Motor neuron (in vitro differentiated cells): Measurements from ENCODE around the gene CNNM4. TPM values are rescaled to one million over a fixed set of nuclear protein-coding genes. Genes with fewer than 3 reads are reported as not detected.

ENCODE experiments used
- ATAC-seq, 8 experiments: fragments of 200-7000 bp; cut with Tn5 transposase; replicated peaks in 6 of 8; 2 replicates each; pipeline ENCODE4 v1.8.0; 2021; ENCODE audit warnings: mild to moderate bottlenecking in 8 of 8, moderate library complexity in 8 of 8
- H3K27ac ChIP-seq, 2 donors: fragments of 250-450 bp; sonication (Bioruptor Pico); 2 replicates each; pipeline ENCODE4 v1.9.0; 2021; ENCODE audit warnings: antibody characterized with exemption in 2 of 2, mild to moderate bottlenecking in 2 of 2, moderate library complexity in 1 of 2
- H3K4me1 ChIP-seq, 2 donors: fragments of 250-450 bp; sonication (Bioruptor Pico); replicated peaks in 1 of 2; 2 replicates each; pipeline ENCODE4 v1.6.1; 2021; ENCODE audit warnings: antibody characterized with exemption in 2 of 2, mild to moderate bottlenecking in 2 of 2, moderate library complexity in 1 of 2
- H3K4me3 ChIP-seq, 5 donors: fragments of 250-450 bp; sonication (Bioruptor Pico); 2 replicates each; pipeline ENCODE4 v1.9.0; 2021; ENCODE audit warnings: antibody characterized with exemption in 5 of 5, mild to moderate bottlenecking in 5 of 5, moderate library complexity in 4 of 5
- WGBS, 10 experiments: fragments of 450-650 bp; shearing (Covaris generic); methylation state at CpG; one replicate each; pipeline ENCODE4 v1.0.0; 2022; 5-methylcytosine and 5-hydroxymethylcytosine counted together
- in situ Hi-C, 9 experiments: fragments of 400-800 bp; cut with MboI; loops; one replicate each; pipeline ENCODE4 v1.15.0; 2021; ENCODE audit warnings: low sequenced_read_pairs in 9 of 9, low pct_unique_long_range_greater_than_20kb in 2 of 9; ENCODE audit not compliant: unreplicated experiment in 9 of 9
- total RNA-seq, 8 experiments: library from RNA; unstranded; fragments of 300-600 nt; gene quantifications; 2 replicates each; pipeline versions ENCODE4 v1.2.3 to v1.2.4, GENCODE V29; 2022

Gene CNNM4
- total RNA-seq, 8 experiments from 2014 or later = 2.0 to 15.7 (median 6.1) TPM

DNA sequence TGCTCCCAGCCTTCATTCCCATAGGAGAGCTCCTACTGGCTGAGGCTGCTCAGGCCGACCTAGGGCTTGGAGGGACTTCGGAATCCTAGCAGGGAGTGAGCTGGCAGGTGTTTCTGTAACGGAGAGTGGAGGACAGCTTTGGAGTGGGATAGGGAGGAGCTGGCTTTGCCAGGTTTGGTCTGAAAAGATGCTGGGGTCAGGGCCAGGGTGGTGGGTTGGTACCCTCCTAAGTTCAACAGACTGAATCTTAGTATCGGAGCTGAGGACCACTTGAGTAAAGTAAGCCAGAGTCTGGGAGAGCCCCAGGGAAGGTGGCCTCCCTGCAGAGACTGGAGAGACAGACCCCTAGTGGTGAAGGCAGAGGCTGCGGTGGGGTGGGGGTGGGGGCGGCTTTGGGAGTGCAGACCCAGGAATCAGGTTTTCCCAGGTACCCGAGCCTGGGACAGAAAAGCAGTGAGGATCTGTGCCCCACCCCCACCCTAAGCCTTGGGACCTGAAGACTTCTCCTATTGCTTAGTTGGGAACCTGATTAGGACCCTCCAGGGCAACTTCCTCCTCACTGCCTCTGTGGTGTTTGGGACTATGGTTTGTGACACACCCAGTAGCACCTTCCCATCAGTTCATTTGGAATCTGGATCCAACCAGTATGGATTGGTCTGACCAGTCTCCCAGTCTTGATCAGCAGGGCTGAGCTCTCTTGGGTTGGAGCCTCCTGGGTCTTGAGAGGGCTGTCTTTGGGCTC lies 3.0 kb downstream of the CNNM4 start:
- Histone ChIP-seq H3K4me3 (peak overlapping the region; percentile 48 to 76 (median 55)), H3K4me1 (peaks cover 28 to 32% of the 10 kb centered on the region in 2 donors), H3K27ac (peak overlapping the region in 1 of 2 donors; percentile 10)
- in situ Hi-C loops = no loop called here
- 15 to 100% (median 44%) methylated on average over 1 to 5 of the region's 7 CpGs; no CpG with 5 or more reads in 4 of the 10 experiments for WGBS, 10 experiments
- ATAC-seq = peak in 7 of 8 experiments; percentile 2 to 37 (median 30)

GRCh38 chr2:96764253-96764637 lies 3.5 kb downstream of the CNNM4 start:
- WGBS, 10 experiments = 40 to 92% (median 50%) methylated on average over 2 to 4 of the region's 8 CpGs; no CpG with 5 or more reads in 5 of the 10 experiments
- peaks cover 28 to 32% of the 10 kb centered on the region in 2 donors for H3K4me1 ChIP-seq
- H3K4me3 ChIP-seq = peak overlapping the region; percentile 48 to 76 (median 55)
- ATAC-seq = peak in 7 of 8 experiments; percentile 0 to 6 (median 1)
- peak overlapping the region in 1 of 2 donors; percentile 10 for H3K27ac ChIP-seq
- in situ Hi-C loops = no loop called here

- ATAC-seq = no peak
- Histone ChIP-seq H3K27ac (no peak overlapping the region), H3K4me1 (peaks cover 16 to 21% of the 10 kb centered on the region in 2 donors), H3K4me3 (no peak overlapping the region)
- 67 to 100% (median 94%) methylated on average over 1 to 5 of the region's 9 CpGs; no CpG with 5 or more reads in 2 of the 10 experiments for WGBS, 10 experiments
- in situ Hi-C loops = no loop called here
These were observed 6.6 kb downstream of the CNNM4 start for GRCh38 chr2:96767135-96767871.

DNA sequence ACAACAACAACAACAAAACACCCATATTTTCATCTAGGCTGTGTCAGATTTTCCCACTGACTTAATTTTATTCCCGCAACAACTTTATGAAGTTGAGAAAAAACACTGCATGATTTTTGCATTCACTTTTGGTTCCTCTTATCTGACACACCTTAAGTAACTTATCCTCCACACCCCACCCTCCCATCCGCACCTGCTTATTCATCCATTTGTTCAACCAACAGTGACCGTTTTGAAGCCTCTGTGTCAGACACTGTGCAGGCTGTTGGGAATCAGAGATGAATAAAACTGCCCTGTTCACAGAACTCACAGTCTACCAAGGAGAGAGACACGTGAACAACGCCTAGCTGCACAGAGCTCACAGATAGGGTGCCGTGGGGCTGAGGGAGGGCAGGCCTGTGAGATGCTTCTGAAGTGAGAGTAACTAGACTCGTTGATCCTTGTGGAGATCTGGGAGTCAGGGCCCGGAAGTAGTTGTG lies 7.4 kb downstream of the CNNM4 start:
- WGBS, 10 experiments = 73 to 100% (median 90%) methylated on average over 2 to 8 of the region's 8 CpGs; no CpG with 5 or more reads in 2 of the 10 experiments
- Histone ChIP-seq H3K27ac (no peak overlapping the region), H3K4me1 (peaks cover 14% of the 10 kb centered on the region in 2 donors), H3K4me3 (no peak overlapping the region)
- no peak for ATAC-seq
- in situ Hi-C loops = no loop called here

DNA sequence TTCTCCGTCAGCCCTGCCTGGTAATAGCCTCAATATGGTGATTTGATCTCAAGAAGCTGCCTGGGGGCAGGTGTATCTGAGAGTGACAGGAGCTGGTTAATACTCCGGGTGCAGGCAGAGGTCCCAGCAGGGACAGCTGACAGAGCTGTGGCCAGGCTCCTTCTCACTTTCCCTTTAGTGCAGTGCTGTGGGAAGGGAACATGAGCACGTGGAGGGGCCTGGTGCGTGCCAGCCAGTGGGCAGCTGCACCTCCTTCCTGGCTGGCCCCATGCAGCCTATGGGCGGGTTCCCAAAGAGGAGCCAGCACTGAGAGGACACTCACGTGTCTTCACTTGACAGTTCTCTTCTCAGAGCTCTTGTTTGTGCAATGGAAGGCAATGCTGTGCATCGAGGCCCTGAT lies 9.1 kb downstream of the CNNM4 start:
- in situ Hi-C loops = no loop called here
- 60 to 100% (median 88%) methylated on average over 1 to 5 of the region's 7 CpGs; no CpG with 5 or more reads in 6 of the 10 experiments for WGBS, 10 experiments
- H3K4me1 ChIP-seq = no peaks in the 10 kb centered on the region
- peak in 4 of 8 experiments; percentile 23 to 82 (median 51) for ATAC-seq
- no peak overlapping the region for H3K4me3 ChIP-seq
- H3K27ac ChIP-seq = no peak overlapping the region

DNA sequence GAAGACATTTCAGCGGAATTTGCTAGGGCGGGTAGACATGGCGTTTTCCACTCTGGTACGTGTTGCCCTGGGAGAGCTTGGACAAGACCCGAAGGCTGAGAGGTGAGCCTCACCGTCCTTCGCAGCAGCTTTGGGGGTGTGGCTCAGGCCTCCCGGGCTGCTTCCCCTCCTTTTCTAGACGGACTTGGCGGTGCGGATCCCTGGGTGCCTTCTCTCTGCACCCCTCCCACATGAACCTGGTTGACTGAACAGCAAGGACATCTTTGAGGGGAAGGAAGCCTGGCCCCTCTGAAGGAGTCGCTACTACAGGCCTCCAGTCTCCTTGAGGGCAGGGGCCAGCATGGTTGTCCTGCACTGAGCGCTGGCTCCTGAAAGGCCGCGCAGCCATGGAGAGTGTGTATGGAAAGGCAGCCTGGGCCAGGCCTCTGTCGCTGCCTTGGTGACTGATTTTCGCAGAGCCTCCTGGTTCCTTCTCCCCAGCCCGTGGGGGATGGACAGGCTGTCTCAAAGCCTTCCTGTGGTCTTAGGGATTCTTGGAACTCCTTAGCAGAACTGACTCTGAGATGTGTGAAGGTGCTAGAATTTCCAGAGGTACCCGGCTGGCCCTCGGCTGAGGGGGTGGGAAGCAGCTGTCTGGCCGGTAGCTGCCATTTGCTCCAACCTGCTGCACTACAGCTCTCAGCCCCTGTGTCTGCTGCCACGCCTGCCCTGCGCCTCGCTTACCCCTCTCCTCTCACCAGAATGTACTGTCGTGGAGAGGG lies 9.9 kb downstream of the CNNM4 start:
- ATAC-seq = no peak
- Histone ChIP-seq H3K4me1 (no peaks in the 10 kb centered on the region), H3K27ac (no peak overlapping the region), H3K4me3 (no peak overlapping the region)
- in situ Hi-C loops = no loop called here
- 82 to 100% (median 98%) methylated on average over 2 to 8 of the region's 25 CpGs; no CpG with 5 or more reads in 2 of the 10 experiments for WGBS, 10 experiments

DNA sequence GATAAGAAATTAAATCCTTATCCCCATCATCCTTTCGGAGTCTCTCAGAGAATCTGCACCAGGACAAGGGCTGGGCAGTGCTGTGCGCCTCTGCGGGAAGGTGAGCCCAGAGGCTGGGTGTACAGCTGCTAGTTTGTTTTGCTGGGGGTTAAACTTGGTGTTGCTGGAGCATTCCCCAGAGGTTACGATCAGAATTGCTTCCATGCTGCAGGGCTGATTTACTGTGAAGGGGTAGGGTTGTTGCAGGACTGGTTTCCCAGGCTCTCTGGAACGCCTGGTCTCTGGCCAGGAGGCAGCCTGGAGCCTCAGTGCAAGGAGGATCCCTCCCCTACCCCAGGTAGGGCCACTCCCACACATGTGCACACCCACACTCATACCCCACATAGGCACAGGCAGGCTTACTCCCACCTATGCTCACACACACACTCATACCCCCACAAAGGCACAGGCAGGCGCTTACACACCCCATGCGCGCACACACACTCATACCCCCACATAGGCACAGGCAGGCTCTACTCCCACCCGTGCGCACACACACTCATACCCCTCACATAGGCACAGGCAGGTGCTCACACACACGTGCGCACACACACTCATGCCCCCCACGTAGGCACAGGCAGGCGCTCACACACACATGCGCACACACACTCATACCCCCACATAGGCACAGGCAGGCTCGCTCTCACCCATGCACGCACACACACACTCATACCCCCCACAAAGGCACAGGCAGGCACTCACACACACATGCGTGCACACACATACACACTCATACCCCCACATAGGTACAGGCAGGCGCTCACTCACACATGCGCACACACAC lies 11.3 kb downstream of the CNNM4 start:
- H3K27ac ChIP-seq = no peak overlapping the region
- no peak overlapping the region for H3K4me3 ChIP-seq
- H3K4me1 ChIP-seq = no peaks in the 10 kb centered on the region
- WGBS, 10 experiments = 83 to 100% (median 98%) methylated on average over 1 to 10 of the region's 20 CpGs; no CpG with 5 or more reads in 1 of the 10 experiments
- in situ Hi-C loops = no loop called here
- peak in 4 of 8 experiments; percentile 9 to 21 (median 10) for ATAC-seq

GRCh38 chr2:96772903-96773671 lies 12.4 kb downstream of the CNNM4 start:
- H3K4me1 ChIP-seq = no peaks in the 10 kb centered on the region
- in situ Hi-C loops = no loop called here
- 83 to 100% (median 96%) methylated on average over 1 to 11 of the region's 12 CpGs; no CpG with 5 or more reads in 1 of the 10 experiments for WGBS, 10 experiments
- H3K4me3 ChIP-seq = no peak overlapping the region
- H3K27ac ChIP-seq = no peak overlapping the region
- ATAC-seq = peak in 1 of 8 experiments; percentile 21

- Histone ChIP-seq H3K4me1 (no peaks in the 10 kb centered on the region), H3K27ac (no peak overlapping the region), H3K4me3 (no peak overlapping the region)
- WGBS, 10 experiments = 77 to 100% (median 89%) methylated on average over 1 to 7 of the region's 7 CpGs; no CpG with 5 or more reads in 4 of the 10 experiments
- in situ Hi-C loops = no loop called here
- no peak for ATAC-seq
These were observed 13.2 kb downstream of the CNNM4 start for GRCh38 chr2:96773922-96774321.

DNA sequence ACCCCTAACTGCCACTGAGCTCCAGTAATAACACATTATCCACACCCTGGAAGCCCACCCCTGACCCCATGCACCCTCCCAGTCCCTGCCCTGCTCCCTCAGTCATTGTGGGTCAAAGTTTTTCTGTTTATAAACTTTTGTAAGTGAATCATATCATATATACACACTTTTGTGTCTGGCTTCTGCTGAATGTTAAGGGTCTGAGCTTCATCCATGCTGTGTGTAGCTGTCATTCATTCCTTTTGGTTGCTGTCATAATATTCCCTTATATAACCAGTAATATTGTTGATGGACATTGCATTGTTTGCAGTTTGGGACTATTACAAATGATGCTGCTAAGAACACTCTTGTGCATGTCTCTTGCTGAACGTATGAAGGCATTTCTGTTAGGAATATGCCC lies 14.5 kb downstream of the CNNM4 start:
- 0 to 100% (median 0%) methylated on average over 1 of the region's 1 CpG; no CpG with 5 or more reads in 4 of the 10 experiments for WGBS, 10 experiments
- Histone ChIP-seq H3K4me3 (no peak overlapping the region), H3K27ac (no peak overlapping the region), H3K4me1 (no peaks in the 10 kb centered on the region)
- in situ Hi-C loops = no loop called here
- no peak for ATAC-seq

DNA sequence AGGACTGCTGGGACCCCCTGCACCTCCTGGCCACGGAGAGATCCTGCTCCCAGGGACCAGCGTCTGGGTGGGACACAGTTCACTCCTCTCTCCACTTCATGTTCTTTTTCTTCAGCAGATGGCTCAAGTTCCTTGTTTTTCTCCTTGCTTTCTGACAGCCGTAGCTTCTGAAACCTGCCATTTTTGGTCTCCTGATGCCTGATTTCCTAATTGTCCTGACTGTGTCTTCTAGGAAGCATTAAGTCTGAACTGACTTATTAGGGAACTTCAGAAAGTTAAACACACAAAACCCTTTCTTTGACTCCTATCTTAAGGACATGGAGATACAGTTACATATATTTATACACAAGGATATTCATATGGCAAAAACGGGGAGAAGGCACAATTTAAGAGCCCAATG lies 22.7 kb downstream of the CNNM4 start:
- H3K4me3 ChIP-seq = no peak overlapping the region
- 57 to 100% (median 78%) methylated on average over 1 to 4 of the region's 4 CpGs; no CpG with 5 or more reads in 2 of the 10 experiments for WGBS, 10 experiments
- H3K27ac ChIP-seq = no peak overlapping the region
- no peaks in the 10 kb centered on the region for H3K4me1 ChIP-seq
- ATAC-seq = no peak
- in situ Hi-C loops = no loop called here
